Calu3 (cell line): ENCODE data around the gene TCP10L. TPM values are rescaled to one million over a fixed set of nuclear protein-coding genes. Genes with fewer than 3 reads are reported as not detected.

Experiments used
- BruUV-seq: library from RNA; stranded (reverse); fragments of 400-500 nt; replicated peaks from 2 replicates; lab custom pipeline; 2021; lab: Mats Ljungman, UMichigan
- CTCF ChIA-PET: fragments of 300-600 bp; sonication (Branson Sonifier 250); formaldehyde crosslinking; loops from one replicate; lab custom pipeline; 2022; ENCODE audit warnings: antibody characterized with exemption; lab: Charles Lee
- DNase-seq: peaks from one replicate; pipeline ENCODE4 v3.0.0; 2022
- H3K27ac Mint-ChIP-seq: one replicate; pipeline ENCODE4 v1.8.0; 2022; ENCODE audit warnings: mixed read lengths; ENCODE audit not compliant: unreplicated experiment
- H3K27me3 Mint-ChIP-seq: one replicate; pipeline ENCODE4 v1.8.0; 2022; ENCODE audit warnings: mixed read lengths; ENCODE audit not compliant: unreplicated experiment
- H3K36me3 Mint-ChIP-seq: one replicate; pipeline ENCODE4 v1.8.0; 2022; ENCODE audit warnings: mild to moderate bottlenecking, moderate library complexity, mixed read lengths; ENCODE audit not compliant: insufficient read depth, unreplicated experiment
- H3K4me1 Mint-ChIP-seq: one replicate; pipeline ENCODE4 v1.8.0; 2022; ENCODE audit warnings: mild to moderate bottlenecking, low read depth, mixed read lengths; ENCODE audit not compliant: unreplicated experiment
- H3K4me3 Mint-ChIP-seq: one replicate; pipeline ENCODE4 v1.8.0; 2022; ENCODE audit warnings: mild to moderate bottlenecking, low read depth, moderate library complexity, mixed read lengths; ENCODE audit not compliant: unreplicated experiment
- H3K9me3 Mint-ChIP-seq: one replicate; pipeline ENCODE4 v1.8.0; 2022; ENCODE audit warnings: low read depth, mixed read lengths; ENCODE audit not compliant: unreplicated experiment
- intact Hi-C: fragments of 100-400 bp; cut with micrococcal nuclease; formaldehyde crosslinking; loops from one replicate; pipeline ENCODE4 v1.10.0; 2022; ENCODE audit not compliant: unreplicated experiment
- total RNA-seq: library from RNA; stranded (reverse); gene quantifications from 2 replicates; pipeline ENCODE4 v1.2.3, GENCODE V29; 2022
- TF ChIP-seq, protein P1 (sequence below): fragments of 200-600 bp; IDR thresholded peaks from one replicate; pipeline ENCODE4 v1.8.0; 2022; ENCODE audit warnings: antibody characterized with exemption; ENCODE audit not compliant: unreplicated experiment

TCP10L gene
- total RNA-seq, 1 experiment from 2014 or later = not detected

DNA sequence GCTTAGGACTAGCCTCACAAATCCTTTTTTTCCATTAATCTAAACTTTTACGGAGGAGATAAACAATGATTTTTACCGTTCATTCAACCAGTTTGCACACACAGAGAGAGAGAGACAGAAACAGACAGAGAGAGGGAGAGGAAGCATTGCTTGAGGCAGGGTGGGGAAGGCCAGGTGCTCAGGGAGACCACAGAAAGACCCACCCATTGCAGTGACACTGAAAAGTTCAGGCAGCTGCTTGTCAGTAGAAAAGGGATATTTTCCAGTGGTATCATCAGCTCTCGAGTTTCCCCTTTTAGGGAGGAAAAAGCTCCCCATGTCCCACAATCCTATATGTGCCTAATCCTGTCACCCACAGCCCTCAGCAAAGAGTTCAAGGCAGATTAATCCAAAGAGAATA, 27.2 kb downstream of the TCP10L start:
- TF ChIP-seq, protein P1, sequence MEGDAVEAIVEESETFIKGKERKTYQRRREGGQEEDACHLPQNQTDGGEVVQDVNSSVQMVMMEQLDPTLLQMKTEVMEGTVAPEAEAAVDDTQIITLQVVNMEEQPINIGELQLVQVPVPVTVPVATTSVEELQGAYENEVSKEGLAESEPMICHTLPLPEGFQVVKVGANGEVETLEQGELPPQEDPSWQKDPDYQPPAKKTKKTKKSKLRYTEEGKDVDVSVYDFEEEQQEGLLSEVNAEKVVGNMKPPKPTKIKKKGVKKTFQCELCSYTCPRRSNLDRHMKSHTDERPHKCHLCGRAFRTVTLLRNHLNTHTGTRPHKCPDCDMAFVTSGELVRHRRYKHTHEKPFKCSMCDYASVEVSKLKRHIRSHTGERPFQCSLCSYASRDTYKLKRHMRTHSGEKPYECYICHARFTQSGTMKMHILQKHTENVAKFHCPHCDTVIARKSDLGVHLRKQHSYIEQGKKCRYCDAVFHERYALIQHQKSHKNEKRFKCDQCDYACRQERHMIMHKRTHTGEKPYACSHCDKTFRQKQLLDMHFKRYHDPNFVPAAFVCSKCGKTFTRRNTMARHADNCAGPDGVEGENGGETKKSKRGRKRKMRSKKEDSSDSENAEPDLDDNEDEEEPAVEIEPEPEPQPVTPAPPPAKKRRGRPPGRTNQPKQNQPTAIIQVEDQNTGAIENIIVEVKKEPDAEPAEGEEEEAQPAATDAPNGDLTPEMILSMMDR = no peak

DNA sequence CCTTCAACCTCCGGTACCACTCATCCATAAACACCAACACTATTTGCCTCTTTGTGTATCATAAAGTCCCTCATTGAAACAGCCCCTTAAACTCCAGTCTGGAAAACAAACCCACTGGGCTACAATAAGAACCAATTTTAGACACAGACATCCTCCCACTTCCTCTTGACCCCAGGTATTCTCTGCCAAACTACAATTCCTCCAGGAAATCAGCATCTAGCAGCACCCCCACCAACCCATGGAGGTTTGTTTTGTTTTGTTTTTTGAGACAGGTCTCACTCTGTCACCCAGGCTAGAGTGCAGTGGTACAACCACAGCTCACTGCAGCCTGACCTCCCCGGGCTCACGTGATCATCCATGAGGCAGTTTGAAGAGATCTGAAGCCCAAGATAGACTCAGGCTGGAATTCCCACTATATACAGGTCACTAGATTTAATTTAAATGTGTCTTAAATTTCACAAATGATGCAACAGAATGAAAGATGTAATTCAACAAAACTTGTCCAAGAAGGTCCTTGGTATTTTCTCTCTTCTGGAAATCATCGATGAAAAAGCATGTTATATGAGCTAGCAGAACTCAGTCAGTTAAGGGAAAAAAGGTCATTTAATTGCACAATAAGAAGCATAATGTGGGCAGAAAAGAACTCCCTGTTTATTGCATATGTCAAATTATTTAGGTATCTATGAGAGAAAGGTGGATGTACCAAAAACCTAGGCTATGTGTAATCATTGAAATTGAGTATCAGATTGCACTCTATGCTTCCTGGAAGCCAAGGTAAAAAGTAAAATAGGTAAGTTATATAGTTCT, 30.3 kb downstream of the TCP10L start:
- Mint-ChIP-seq H3K27me3 (peaks cover 25% of the 10 kb centered on the region), H3K9me3 (no peaks in the 10 kb centered on the region), H3K4me1 (no peaks in the 10 kb centered on the region), H3K4me3 (no peak overlapping the region), H3K27ac (no peak overlapping the region), H3K36me3 (no peaks in the 10 kb centered on the region)
- TF ChIP-seq, protein P1 = no peak
- DNase-seq = no peak
- intact Hi-C loops = no loop called here
- CTCF ChIA-PET = no interaction called here
- BruUV-seq = no TSS peak

More for the DNA sequence above, 27.2 kb downstream of the TCP10L start:
- CTCF ChIA-PET = no interaction called here
- Mint-ChIP-seq H3K27me3 (peaks cover 12% of the 10 kb centered on the region), H3K36me3 (no peaks in the 10 kb centered on the region), H3K4me3 (no peak overlapping the region), H3K27ac (no peak overlapping the region), H3K9me3 (no peaks in the 10 kb centered on the region), H3K4me1 (no peaks in the 10 kb centered on the region)
- no TSS peak for BruUV-seq
- intact Hi-C loops = no loop called here
- DNase-seq = no peak

DNA sequence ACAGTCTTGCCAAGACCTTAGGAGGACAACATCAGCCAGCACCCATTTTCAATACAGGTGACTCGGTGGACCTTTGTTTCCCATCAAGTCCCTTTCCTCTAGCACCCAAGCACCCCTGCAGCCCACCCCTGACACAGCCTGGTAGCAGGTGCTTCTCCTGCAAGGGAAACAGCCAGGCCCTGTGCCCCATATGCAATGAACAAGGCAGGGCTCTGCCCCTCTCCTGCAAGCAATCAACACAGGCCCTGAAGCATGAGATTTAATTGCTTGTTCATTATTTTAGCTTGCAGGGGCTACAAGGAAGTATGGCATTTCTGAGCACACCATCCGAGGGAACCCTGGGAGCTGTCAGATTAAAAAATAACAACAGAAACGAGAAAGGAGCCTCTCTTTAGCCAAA, 35.4 kb downstream of the TCP10L start:
- no peak for DNase-seq
- H3K36me3 Mint-ChIP-seq = no peaks in the 10 kb centered on the region
- intact Hi-C loops = no loop called here
- no peak overlapping the region for H3K4me3 Mint-ChIP-seq
- BruUV-seq = no TSS peak
- no peak overlapping the region for H3K27ac Mint-ChIP-seq
- peaks cover 39% of the 10 kb centered on the region for H3K27me3 Mint-ChIP-seq
- no peaks in the 10 kb centered on the region for H3K9me3 Mint-ChIP-seq
- no peaks in the 10 kb centered on the region for H3K4me1 Mint-ChIP-seq
- TF ChIP-seq, protein P1 = no peak
- CTCF ChIA-PET = no interaction called here

DNA sequence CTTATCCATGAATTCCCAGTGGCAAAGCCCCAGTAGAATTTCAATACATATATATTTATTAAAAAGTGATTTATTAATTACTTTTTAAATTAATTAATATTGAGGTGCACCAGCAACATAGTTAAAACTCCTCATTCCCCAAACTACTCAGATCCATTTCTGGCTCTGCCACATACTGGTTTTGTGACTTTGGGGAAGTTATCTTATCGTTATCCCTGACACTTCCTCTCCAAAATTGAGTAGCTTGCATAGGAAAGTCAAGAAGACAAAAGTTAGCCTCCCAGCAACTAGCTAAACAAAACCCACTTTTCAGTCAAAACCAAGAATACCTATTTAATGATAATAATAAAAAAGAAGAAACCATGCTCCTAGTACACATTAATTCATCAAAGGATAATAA, 35.9 kb downstream of the TCP10L start:
- Mint-ChIP-seq H3K27me3 (peaks cover 39% of the 10 kb centered on the region), H3K4me3 (no peak overlapping the region), H3K36me3 (no peaks in the 10 kb centered on the region), H3K27ac (no peak overlapping the region), H3K9me3 (no peaks in the 10 kb centered on the region), H3K4me1 (no peaks in the 10 kb centered on the region)
- BruUV-seq = no TSS peak
- CTCF ChIA-PET = no interaction called here
- TF ChIP-seq, protein P1 = no peak
- intact Hi-C loops = no loop called here
- no peak for DNase-seq
